Stimulated activated naive CD8-positive, alpha-beta T cell treated with anti-CD3 and anti-CD28 coated beads, Interleukin-15, amount 100 ng/mL, for 72 hours (primary cell): Measurements from ENCODE around the gene EIF2B1.

Experiments used
- ATAC-seq: fragments of 150-1000 bp; cut with Tn5 transposase; 2 replicates; pipeline ENCODE4 v1.10.0; 2021; ENCODE audit warnings: mild to moderate bottlenecking, moderate library complexity
- DNase-seq, 2 donors: peaks; one replicate each; pipeline ENCODE4 v3.0.0; 2021 to 2022
- H3K27ac Mint-ChIP-seq, 2 donors: one replicate each; pipeline ENCODE4 v1.8.0; 2022; ENCODE audit warnings: mild to moderate bottlenecking in 2 of 2, mixed read lengths in 2 of 2, moderate library complexity in 2 of 2
- H3K27me3 Mint-ChIP-seq: one replicate; pipeline ENCODE4 v1.8.0; 2022; ENCODE audit warnings: mixed read lengths
- H3K4me1 Mint-ChIP-seq: one replicate; pipeline ENCODE4 v1.8.0; 2022; ENCODE audit warnings: mild to moderate bottlenecking, mixed read lengths
- H3K4me3 Mint-ChIP-seq, 2 donors: one replicate each; pipeline ENCODE4 v1.8.0; 2022; ENCODE audit warnings: mild to moderate bottlenecking in 2 of 2, mixed read lengths in 2 of 2, moderate library complexity in 1 of 2
- H3K9me3 Mint-ChIP-seq, 2 donors: one replicate each; pipeline ENCODE4 v1.8.0; 2022; ENCODE audit warnings: mixed read lengths in 2 of 2

Gene EIF2B1

DNA sequence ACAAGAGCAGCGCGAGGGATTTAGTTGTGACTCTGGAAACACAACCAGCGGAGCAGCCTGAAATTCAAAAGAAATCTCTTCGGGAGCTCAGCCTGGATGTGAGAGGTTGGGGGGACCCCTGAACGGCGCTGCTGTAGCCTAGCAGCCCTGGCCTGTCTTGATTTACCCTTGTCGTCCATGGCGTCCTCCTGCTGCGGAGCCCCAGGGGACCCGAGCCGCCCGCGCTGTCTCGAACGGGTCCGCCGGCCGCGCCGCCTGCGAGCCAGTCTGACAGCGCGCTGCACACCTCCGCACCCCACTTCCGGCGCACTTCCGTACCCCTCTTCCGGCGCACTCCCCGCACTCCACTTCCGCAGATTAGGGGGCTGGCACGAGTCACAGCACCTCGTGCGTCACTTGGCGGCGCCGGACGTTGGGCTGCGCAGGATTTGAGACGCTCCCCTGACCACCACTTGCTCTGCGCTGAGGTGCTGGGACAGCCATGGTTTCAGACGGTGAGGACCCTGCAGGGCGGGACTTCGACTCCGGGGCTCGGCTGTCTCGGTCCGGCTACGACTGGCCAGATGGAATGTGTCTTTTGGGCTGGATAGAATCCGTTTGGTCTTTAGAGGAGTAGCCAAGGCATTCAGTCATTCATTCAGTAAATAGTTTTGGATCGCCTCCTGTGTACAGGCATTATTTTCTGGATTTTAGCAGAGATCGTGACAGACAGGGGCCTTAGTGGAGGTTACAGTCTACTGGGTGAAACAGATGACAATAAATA, at the start of gene EIF2B1, which contains the start of gene GTF2H3:
Gene EIF2B1 (minus strand): TSS at position 308 of the 763 bp plus-strand sequence. CDS start 129 bp downstream, at position 179.
Gene GTF2H3 (plus strand): TSS at position 451 of the 763 bp plus-strand sequence. CDS start 31 bp downstream, at position 482.
- H3K27me3 Mint-ChIP-seq, result no peaks in the 10 kb centered on the region
- H3K9me3 Mint-ChIP-seq, result no peaks in the 10 kb centered on the region
- peak; percentile 99 for ATAC-seq
- DNase-seq, result peak; percentile 95 to 97
- H3K4me1 Mint-ChIP-seq, result peaks cover 27% of the 10 kb centered on the region
- peak within 1 kb of the TSS; percentile 98 to 100 for H3K4me3 Mint-ChIP-seq
- H3K27ac Mint-ChIP-seq, result peak within 1 kb of the TSS; percentile 96 to 100

DNA sequence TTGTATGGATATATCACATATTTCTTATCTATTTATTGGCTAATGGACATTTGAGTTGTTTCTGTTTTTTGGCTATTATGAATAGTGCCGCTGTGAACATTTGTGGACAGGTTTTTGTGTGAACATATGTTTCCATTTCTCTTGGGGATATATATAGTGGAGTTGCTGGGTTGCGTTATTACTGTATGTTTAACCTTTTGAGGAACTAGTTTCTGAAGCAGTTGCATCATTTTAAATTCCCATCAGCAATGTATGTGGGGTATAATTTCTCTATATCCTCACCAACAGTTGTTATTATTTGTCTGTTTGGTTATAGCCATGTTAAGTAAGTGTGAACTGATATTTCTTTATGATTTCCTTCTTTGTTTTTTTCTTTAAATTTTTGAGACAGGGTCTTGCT, 48.1 kb upstream of the EIF2B1 start:
- no peaks in the 10 kb centered on the region for H3K27me3 Mint-ChIP-seq

DNA sequence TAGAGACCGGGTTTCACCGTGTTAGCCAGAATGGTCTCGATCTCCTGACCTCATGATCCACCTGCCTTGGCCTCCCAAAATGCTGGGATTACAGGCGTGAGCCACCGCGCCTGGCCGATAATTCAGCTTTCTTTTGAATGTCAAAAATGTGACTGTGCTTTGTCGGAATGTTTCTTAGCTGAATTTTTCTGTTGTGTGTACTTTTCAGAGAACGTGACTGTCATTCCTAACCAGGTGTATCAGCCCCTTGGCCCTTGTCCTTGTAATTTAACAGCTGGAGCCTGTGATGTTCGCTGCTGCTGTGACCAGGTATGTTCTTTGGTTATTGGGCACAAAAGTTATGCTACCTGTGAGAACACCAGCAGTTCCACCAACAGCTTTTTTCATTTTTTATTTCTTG, 45.5 kb upstream of the EIF2B1 start:
- H3K4me1 Mint-ChIP-seq, result no peaks in the 10 kb centered on the region
- ATAC-seq (no peak), DNase-seq (no peak)
- H3K27ac Mint-ChIP-seq, result no peak overlapping the region
- no peaks in the 10 kb centered on the region for H3K9me3 Mint-ChIP-seq
- no peaks in the 10 kb centered on the region for H3K27me3 Mint-ChIP-seq
- no peak overlapping the region for H3K4me3 Mint-ChIP-seq

More for the DNA sequence above, 48.1 kb upstream of the EIF2B1 start:
- Mint-ChIP-seq H3K27ac (peak overlapping the region in 1 of 2 donors; percentile 2), H3K4me1 (no peaks in the 10 kb centered on the region), H3K9me3 (no peaks in the 10 kb centered on the region), H3K4me3 (no peak overlapping the region)
- DNase-seq (no peak), ATAC-seq (no peak)

GRCh38 chr12:123676616-123677320, 43.3 kb upstream of the EIF2B1 start:
- peak overlapping the region in 1 of 2 donors; percentile 5 for H3K27ac Mint-ChIP-seq
- H3K4me3 Mint-ChIP-seq, result no peak overlapping the region
- ATAC-seq, result no peak

GRCh38 chr12:123675436-123675835, 42.0 kb upstream of the EIF2B1 start:
- Mint-ChIP-seq H3K4me1 (peaks cover 20% of the 10 kb centered on the region), H3K4me3 (no peak overlapping the region), H3K9me3 (no peaks in the 10 kb centered on the region), H3K27me3 (no peaks in the 10 kb centered on the region), H3K27ac (no peak overlapping the region)
- ATAC-seq (no peak), DNase-seq (no peak)

More at GRCh38 chr12:123676616-123677320, 43.3 kb upstream of the EIF2B1 start:
- Mint-ChIP-seq H3K4me1 (peaks cover 7% of the 10 kb centered on the region), H3K9me3 (no peaks in the 10 kb centered on the region), H3K27me3 (no peaks in the 10 kb centered on the region)
- DNase-seq, result no peak

GRCh38 chr12:123671876-123672275, 38.4 kb upstream of the EIF2B1 start:
- DNase-seq (no peak), ATAC-seq (no peak)
- peak overlapping the region; percentile 88 to 92 for H3K4me3 Mint-ChIP-seq
- peaks cover 20% of the 10 kb centered on the region for H3K4me1 Mint-ChIP-seq
- no peaks in the 10 kb centered on the region for H3K27me3 Mint-ChIP-seq
- H3K27ac Mint-ChIP-seq, result no peak overlapping the region
- H3K9me3 Mint-ChIP-seq, result no peaks in the 10 kb centered on the region

DNA sequence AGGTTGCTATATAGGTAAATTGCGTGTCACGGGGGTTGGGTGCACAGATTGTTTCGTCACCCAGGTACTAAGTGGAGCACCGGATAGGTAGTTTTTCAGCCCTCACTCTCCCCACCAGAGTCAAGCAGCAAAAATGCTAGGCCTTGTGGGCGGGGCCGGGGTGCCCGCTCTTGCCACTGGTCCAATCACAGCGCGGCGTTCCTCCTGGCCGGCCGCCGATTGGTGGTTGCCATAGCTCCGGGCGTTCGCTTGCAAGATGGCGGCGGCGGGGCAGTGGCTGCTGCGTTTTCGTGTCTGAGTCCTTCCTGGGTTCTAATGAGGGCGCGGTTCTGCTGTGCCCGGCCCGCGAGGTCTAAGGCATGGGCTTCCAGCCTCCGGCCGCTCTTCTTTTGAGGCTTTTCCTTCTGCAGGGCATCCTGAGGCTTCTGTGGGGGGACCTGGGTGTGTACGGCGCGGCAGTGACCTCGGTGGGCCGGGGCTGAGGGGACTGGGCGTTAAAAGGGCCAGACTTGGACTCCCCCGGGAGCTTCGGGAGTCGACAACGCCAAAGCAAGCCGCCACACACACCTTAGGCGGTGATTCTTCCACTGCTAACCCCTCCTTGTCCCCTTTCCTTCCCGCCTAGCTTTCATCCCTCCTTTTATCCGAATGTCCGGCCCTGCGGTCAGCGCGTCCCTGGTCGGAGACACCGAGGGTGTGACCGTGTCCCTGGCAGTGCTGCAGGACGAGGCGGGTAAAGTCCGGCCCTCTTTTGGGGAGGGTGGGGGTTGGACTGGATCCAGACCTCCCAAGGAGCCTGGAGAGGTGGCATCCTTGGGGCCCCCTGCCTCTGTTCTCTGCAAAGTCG, 37.6 kb upstream of the EIF2B1 start, which contains the start of gene TCTN2:
Gene TCTN2 (plus strand): TSS at position 232 of the 847 bp plus-strand sequence. CDS start 128 bp downstream, at position 360.
- DNase-seq (peak; percentile 90 to 95), ATAC-seq (peak; percentile 100)
- Mint-ChIP-seq H3K27me3 (no peaks in the 10 kb centered on the region), H3K4me1 (peaks cover 20% of the 10 kb centered on the region), H3K9me3 (no peaks in the 10 kb centered on the region), H3K4me3 (peak within 1 kb of the TSS; percentile 88 to 92), H3K27ac (peak within 1 kb of the TSS; percentile 81 to 94)

DNA sequence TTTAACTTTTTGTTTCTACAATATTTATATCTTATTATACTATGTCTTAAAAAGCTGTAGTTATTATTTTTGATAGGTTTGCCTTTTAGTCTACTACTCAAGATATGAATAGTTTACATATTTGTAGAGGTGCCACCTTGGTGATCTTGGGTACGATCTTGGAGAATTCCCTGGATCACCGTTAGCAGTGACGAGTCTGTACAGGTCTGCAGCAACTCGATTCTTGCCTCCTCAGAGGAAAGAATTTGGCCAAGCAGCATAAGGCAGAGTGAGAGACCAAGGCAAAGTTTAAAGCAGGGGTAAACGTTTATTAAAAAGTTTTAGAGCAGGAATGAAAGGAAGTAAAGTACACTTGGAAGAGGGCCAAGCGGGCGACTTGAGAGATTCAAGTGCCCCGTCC, 34.3 kb upstream of the EIF2B1 start:
- H3K27ac Mint-ChIP-seq, result no peak overlapping the region
- no peak for ATAC-seq
- DNase-seq, result no peak
- no peak overlapping the region for H3K4me3 Mint-ChIP-seq
- H3K27me3 Mint-ChIP-seq, result no peaks in the 10 kb centered on the region
- peaks cover 20% of the 10 kb centered on the region for H3K4me1 Mint-ChIP-seq
- H3K9me3 Mint-ChIP-seq, result no peaks in the 10 kb centered on the region

GRCh38 chr12:123659996-123660727, 26.7 kb upstream of the EIF2B1 start:
- H3K27ac Mint-ChIP-seq, result peak overlapping the region in 1 of 2 donors; percentile 14
- H3K9me3 Mint-ChIP-seq, result no peaks in the 10 kb centered on the region
- DNase-seq, result no peak
- H3K4me3 Mint-ChIP-seq, result no peak overlapping the region
- ATAC-seq, result no peak
- peaks cover 8% of the 10 kb centered on the region for H3K4me1 Mint-ChIP-seq
- H3K27me3 Mint-ChIP-seq, result no peaks in the 10 kb centered on the region

- no peak for ATAC-seq
- Mint-ChIP-seq H3K27me3 (no peaks in the 10 kb centered on the region), H3K27ac (peak overlapping the region; percentile 66 to 77), H3K9me3 (no peaks in the 10 kb centered on the region), H3K4me1 (peaks cover 8% of the 10 kb centered on the region), H3K4me3 (no peak overlapping the region)
- no peak for DNase-seq
These were observed 23.7 kb upstream of the EIF2B1 start for GRCh38 chr12:123657211-123657610.

GRCh38 chr12:123656392-123656791, 22.9 kb upstream of the EIF2B1 start:
- DNase-seq (no peak), ATAC-seq (no peak)
- H3K27me3 Mint-ChIP-seq, result no peaks in the 10 kb centered on the region
- no peaks in the 10 kb centered on the region for H3K9me3 Mint-ChIP-seq
- no peak overlapping the region for H3K27ac Mint-ChIP-seq
- H3K4me1 Mint-ChIP-seq, result peaks cover 8% of the 10 kb centered on the region
- H3K4me3 Mint-ChIP-seq, result no peak overlapping the region

DNA sequence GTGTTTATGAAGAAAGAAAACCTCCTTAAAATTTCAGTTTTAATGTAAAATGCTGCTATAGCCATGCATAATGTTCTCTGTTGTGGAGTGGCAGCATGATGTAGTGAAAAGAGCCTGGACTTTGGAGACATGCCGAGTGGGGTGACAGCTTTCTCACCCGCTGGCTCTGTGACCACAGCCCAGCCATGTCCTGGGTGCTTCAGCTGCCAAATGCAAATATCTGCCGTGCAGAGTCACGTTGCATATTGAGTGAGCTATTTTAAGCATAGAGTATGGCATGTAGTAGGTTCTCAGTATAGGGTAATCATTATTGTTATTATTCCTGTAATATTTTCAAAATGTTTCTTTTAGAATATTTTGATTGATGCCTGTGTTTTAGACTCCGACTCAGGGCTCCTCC, 21.9 kb upstream of the EIF2B1 start:
- no peak for ATAC-seq
- H3K9me3 Mint-ChIP-seq, result no peaks in the 10 kb centered on the region

GRCh38 chr12:123654129-123654701, 20.7 kb upstream of the EIF2B1 start:
- Mint-ChIP-seq H3K9me3 (no peaks in the 10 kb centered on the region), H3K27me3 (no peaks in the 10 kb centered on the region), H3K4me3 (no peak overlapping the region), H3K27ac (no peak overlapping the region), H3K4me1 (peaks cover 1% of the 10 kb centered on the region)
- DNase-seq (no peak), ATAC-seq (no peak)

More for the DNA sequence above, 21.9 kb upstream of the EIF2B1 start:
- DNase-seq, result no peak
- Mint-ChIP-seq H3K27ac (no peak overlapping the region), H3K4me3 (no peak overlapping the region), H3K4me1 (peaks cover 8% of the 10 kb centered on the region), H3K27me3 (no peaks in the 10 kb centered on the region)

DNA sequence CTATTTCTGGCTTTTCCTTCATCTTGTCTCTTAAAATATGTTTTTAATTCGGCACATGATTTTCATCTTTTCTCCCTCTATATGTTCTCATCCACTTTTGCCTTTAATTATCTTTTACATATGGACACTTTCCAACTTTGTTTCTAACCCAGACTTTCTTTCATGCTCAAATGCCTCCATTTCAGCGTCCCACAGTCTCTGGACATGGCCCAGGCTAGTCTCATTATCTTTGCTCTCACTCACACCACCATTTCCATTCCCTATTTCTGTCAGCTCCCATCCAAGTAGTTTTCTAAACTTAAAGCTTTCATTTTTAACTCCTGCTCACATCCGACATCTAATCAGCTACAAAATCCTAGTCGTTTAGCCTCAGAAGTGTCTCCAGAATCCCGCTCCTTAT, 14.9 kb upstream of the EIF2B1 start:
- ATAC-seq (no peak), DNase-seq (no peak)
- H3K4me3 Mint-ChIP-seq, result no peak overlapping the region
- no peak overlapping the region for H3K27ac Mint-ChIP-seq
- no peaks in the 10 kb centered on the region for H3K9me3 Mint-ChIP-seq
- H3K4me1 Mint-ChIP-seq, result no peaks in the 10 kb centered on the region
- H3K27me3 Mint-ChIP-seq, result no peaks in the 10 kb centered on the region
